ENCODE measurements around the gene OR5K3.

Gene OR5K3

GRCh38 chr3:98434412-98434811, 43.9 kb downstream of the OR5K3 start:
- Histone ChIP-seq H3K4me3 (replicated peaks; ENCODE audit: low read depth, low read length) (no peak overlapping the region), H3K36me3 (ENCODE audit: control insufficient read depth, insufficient read depth, low read length) (no peaks in the 10 kb centered on the region), H3K27me3 (replicated peaks; ENCODE audit: control insufficient read depth, insufficient read depth, low read length) (no peaks in the 10 kb centered on the region)
- no peak for TF ChIP-seq CTCF (IDR thresholded peaks at IDR 0.05; ENCODE audit: insufficient read depth, low read length, poor library complexity, severe bottlenecking)
- no peak for DNase-seq (ENCODE audit: extremely low read depth, insufficient read length)

DNA sequence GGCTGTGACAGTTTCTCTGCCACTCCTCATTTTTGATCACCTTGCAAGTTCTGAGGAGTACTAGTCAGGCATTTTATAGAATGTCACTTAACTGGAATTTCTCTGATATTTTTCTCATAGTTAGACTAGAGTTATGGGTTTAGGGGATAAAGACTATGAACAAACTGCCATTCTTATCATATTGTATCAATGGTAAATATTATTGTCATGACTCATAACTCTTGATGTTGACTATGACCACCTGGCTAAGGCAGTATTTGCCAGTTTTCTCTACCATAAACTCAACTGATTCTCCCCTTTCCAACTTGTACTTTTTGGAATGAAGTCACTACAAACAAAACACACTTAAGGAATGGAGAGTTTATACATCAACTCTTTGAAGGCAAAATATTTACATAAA, 49.8 kb downstream of the OR5K3 start:
- DNase-seq (ENCODE audit: extremely low read depth, insufficient read length) = no peak
- TF ChIP-seq CTCF (IDR thresholded peaks at IDR 0.05; ENCODE audit: insufficient read depth, low read length, poor library complexity, severe bottlenecking) = no peak
- Histone ChIP-seq H3K4me3 (replicated peaks; ENCODE audit: low read depth, low read length) (no peak overlapping the region), H3K36me3 (ENCODE audit: control insufficient read depth, insufficient read depth, low read length) (no peaks in the 10 kb centered on the region), H3K27me3 (replicated peaks; ENCODE audit: control insufficient read depth, insufficient read depth, low read length) (no peaks in the 10 kb centered on the region)
